Cardiac fibroblast (primary cell): ENCODE results near the gene SMIM44.

Experiments
- DNase-seq, 2 donors: peaks; one replicate each; pipeline versions ENCODE4 v3.0.0 to v3.0.0-alpha.2; 2010; ENCODE audit warnings: low read depth in 2 of 2
- H3K4me3 ChIP-seq, 2 donors: replicated peaks in 1 of 2; 1 replicate in 1 of 2; 2 replicates in 1 of 2; pipeline ENCODE4 v1.5.1; 2011; ENCODE audit warnings: low read depth in 2 of 2, low read length in 2 of 2, mild to moderate bottlenecking in 2 of 2, moderate library complexity in 1 of 2
- TF ChIP-seq, protein P1 (sequence below): IDR thresholded peaks from one replicate; pipeline ENCODE4 v1.5.1; 2011; ENCODE audit warnings: low read depth, mild to moderate bottlenecking, low read length, inconsistent platforms

Gene SMIM44

DNA sequence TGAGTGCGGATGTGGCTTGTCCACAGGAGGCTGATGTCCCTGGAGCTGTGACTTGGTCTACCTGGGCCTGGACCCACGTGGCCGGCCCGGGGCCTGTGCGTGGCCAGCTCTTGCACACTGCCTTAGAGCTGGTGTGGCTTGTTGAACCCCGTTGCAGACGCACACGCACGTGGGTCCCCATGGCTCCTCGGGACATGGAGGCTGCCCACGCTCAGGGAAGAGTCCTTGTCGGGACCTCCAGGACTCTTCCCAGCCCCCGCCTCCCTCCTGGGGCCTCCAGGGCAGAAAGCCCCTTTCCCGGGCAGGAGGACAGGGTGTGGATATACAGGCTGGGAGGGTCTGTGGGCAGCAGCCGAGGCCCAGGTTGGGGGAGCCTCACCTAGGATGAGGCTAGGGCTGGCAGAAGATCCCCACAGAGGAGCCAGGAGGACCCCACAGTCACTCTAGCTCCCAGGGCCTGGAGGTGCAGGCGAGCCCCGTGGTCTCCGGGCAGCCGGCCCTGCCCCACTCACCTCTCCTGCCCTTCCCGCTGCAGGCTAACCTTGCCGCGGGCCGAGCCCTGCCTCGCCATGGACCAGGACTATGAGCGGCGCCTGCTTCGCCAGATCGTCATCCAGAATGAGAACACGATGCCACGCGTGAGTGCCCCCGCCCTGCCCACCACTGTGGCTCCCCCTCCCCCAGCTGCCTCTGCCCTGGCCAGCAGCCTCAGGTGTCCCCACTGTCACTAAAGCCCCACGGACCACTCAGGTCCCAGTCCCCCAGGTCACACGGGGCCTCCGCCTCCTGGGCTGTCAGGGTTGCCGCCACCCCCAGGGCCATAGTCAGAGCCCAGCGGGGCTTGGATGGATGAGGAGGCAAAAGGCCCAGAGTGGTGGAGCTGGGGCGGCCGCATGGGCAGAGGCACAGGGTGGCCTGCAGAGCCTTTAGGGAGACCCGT, 39.5 kb upstream of the SMIM44 start:
- no peak for DNase-seq
- no peak overlapping the region for H3K4me3 ChIP-seq
- TF ChIP-seq, protein P1, sequence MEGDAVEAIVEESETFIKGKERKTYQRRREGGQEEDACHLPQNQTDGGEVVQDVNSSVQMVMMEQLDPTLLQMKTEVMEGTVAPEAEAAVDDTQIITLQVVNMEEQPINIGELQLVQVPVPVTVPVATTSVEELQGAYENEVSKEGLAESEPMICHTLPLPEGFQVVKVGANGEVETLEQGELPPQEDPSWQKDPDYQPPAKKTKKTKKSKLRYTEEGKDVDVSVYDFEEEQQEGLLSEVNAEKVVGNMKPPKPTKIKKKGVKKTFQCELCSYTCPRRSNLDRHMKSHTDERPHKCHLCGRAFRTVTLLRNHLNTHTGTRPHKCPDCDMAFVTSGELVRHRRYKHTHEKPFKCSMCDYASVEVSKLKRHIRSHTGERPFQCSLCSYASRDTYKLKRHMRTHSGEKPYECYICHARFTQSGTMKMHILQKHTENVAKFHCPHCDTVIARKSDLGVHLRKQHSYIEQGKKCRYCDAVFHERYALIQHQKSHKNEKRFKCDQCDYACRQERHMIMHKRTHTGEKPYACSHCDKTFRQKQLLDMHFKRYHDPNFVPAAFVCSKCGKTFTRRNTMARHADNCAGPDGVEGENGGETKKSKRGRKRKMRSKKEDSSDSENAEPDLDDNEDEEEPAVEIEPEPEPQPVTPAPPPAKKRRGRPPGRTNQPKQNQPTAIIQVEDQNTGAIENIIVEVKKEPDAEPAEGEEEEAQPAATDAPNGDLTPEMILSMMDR, result no peak

DNA sequence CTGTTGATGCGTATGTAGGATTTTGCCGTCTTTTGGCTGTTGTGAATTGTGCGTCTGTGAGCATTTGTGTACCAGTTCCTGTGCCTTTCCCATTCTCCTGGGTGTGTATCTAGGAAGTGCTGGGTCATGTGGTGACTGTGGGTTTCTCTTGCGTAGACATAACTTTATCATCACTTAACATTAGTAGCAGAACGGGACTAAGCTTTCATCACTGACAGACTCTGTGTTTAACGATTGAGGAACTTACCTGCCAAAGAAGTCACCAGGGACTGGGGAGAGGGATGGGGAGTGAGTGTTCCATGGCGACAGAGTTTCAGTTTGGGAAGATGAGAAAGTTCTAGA, 37.8 kb upstream of the SMIM44 start:
- no peak overlapping the region for H3K4me3 ChIP-seq
- TF ChIP-seq, protein P1, result no peak
- DNase-seq, result no peak

DNA sequence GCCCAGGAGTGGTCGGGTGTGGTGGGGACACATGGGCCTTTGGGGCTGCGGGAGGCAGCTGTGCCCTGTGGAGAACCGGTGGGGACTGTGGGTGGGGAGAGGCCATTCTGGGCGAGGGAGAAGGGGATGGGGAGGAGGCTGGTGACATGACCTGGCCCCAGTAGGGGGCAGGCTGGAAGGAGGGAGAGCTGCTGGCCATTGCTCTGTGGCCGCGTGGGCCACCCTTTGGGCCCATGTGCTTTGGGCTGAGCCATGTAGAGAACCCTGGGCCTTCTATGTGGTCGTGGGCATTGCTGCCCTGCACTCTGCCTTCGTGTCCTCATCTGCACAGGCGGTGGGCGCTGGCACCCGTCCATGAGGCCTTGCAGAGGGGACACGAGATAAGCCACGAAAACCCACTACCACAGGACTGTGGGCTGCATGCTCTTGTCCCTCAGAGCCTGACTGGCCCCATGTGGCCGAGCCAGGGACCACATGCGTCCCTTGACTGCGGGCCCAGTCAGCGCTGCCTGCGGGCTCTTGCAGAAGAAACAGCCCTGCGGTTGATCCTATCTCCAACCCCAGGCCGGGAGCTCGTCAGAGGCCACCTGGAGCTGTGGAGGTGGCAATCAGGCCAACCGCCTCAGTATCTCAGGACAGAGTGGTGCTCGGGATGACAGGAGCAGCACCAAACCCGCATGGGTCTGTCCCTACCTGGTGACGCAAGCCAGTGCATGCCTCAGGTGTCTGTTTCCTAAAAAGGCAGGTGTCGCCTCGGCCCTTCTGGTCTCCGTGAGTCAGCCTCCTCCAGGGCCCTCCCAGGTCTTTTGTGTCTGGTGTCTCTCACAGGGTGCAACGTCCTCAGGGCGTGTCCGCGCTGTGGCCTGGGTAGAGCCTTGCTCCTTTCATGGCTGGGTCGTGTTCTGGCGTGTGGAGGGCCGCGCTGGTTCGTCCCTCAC, 37.2 kb upstream of the SMIM44 start:
- no peak for DNase-seq
- TF ChIP-seq, protein P1, result no peak
- no peak overlapping the region for H3K4me3 ChIP-seq

DNA sequence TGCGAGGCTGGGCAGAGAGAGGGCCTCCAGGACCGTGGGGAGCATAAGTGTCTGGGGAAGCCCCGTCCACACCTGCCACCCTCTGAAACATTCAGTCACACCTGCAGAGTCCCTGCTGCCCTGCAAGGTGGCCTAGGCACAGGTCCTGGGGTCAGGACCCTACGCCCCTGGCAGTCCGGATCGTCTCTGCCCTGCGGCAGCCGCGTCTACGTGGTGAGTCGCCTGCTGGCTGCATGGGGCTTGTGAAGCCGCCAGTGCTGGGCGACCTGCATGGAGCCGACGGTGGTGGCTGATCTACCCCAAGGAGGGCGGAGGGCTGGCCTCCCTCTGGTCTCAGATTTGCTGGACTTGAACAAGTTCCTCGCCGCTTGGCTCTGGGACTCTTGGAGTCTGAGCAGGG, 35.9 kb upstream of the SMIM44 start:
- no peak overlapping the region for H3K4me3 ChIP-seq
- DNase-seq, result no peak
- TF ChIP-seq, protein P1, result no peak

DNA sequence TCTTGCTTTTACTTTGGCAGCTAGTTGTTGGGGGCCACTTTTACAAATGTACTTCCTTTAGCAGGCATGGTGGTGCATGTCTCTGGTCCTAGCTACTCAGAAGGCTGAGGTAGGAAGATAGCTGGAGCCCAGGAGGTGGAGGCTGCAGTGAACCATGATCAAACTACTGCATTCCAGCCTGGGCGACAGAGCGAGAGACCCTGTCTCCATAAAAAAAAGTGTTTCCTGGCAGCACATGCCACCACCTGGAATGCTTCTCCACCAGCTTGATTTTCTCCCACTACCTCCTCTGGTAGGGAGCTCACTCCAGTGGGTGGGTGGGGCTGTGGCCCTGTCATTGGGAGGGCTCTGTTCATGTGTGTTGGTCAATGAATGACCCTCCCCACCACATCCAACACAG, 35.4 kb upstream of the SMIM44 start:
- no peak overlapping the region for H3K4me3 ChIP-seq
- TF ChIP-seq, protein P1, result no peak
- DNase-seq, result no peak

DNA sequence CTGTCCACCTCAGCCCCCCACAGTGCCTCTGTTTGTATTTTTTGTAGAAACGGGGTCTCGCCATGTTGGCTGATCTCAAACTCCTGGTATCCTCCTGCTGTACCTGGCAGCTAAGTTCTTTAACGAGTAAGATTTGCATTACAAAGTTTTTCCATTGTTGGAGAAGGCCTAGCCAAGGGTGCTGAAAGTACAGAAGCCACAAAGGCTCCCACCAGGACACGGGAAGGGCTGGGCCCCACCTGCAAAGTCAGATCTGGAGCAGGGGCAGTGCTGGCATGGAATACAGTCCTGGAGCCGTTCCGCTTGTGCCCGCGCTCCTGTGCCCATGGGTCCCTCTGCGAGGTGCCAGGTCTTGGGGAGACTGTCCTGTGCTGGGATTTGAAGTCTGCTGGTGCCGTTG, 35.0 kb upstream of the SMIM44 start:
- H3K4me3 ChIP-seq, result no peak overlapping the region
- TF ChIP-seq, protein P1, result no peak
- DNase-seq, result no peak
